WI38 (cell line): ENCODE results near the gene SLC25A28.
"Not testable (repeated sequence)": the region's sequence is repeated elsewhere in the genome, so short reads cannot be mapped to it uniquely, and the experiment has no call there.

Experiments
- H3K4me3 ChIP-seq: 2 replicates; pipeline ENCODE4 v1.5.1; 2011; ENCODE audit warnings: low read depth, mild to moderate bottlenecking, control low read depth, low read length
- TF ChIP-seq, protein P1 (sequence below): IDR thresholded peaks from 2 replicates; pipeline ENCODE4 v1.5.1; 2012; ENCODE audit warnings: low read depth, mild to moderate bottlenecking, control low read depth, low read length

SLC25A28 gene

DNA sequence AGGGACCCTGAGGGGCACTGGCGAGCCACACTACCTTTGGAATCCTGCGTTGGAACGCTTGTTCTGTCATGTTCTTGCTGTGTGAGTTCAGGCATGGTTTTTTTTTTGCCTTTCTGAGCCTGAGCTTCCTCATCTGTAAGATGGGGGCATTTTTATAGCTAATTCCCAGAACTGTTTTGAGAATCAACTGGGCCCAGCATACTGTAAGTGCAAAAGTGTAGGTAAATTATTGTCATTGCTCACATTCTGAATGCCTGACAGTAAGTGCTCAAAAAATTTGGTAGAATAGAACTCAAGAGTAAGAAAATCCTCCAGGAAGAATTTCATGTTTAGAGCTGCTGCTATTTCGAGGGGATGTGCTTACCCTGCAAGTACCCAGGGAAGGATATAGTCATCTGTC is 22.2 kb downstream of the SLC25A28 start:
- H3K4me3 ChIP-seq = no peak overlapping the region
- TF ChIP-seq, protein P1, sequence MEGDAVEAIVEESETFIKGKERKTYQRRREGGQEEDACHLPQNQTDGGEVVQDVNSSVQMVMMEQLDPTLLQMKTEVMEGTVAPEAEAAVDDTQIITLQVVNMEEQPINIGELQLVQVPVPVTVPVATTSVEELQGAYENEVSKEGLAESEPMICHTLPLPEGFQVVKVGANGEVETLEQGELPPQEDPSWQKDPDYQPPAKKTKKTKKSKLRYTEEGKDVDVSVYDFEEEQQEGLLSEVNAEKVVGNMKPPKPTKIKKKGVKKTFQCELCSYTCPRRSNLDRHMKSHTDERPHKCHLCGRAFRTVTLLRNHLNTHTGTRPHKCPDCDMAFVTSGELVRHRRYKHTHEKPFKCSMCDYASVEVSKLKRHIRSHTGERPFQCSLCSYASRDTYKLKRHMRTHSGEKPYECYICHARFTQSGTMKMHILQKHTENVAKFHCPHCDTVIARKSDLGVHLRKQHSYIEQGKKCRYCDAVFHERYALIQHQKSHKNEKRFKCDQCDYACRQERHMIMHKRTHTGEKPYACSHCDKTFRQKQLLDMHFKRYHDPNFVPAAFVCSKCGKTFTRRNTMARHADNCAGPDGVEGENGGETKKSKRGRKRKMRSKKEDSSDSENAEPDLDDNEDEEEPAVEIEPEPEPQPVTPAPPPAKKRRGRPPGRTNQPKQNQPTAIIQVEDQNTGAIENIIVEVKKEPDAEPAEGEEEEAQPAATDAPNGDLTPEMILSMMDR = no peak

DNA sequence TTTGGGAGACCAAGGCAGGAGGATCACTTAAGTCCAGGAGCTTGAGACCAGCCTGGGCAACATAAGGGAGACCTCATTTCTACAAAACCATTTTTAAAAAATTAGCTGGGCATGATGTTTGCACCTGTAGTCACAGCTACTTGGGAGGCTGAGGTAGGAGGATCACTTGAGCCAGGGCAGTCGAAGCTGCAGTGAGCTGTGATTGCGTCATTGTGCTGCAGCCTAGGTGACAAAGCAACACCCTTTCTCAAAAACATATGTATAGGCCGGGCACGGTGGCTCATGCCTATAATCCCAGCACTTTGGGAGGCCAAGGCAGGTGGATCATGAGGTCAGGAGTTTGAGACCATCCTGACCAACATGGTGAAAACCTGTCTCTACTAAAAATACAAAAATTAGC is 23.5 kb downstream of the SLC25A28 start:
- not testable (repeated sequence) for H3K4me3 ChIP-seq

DNA sequence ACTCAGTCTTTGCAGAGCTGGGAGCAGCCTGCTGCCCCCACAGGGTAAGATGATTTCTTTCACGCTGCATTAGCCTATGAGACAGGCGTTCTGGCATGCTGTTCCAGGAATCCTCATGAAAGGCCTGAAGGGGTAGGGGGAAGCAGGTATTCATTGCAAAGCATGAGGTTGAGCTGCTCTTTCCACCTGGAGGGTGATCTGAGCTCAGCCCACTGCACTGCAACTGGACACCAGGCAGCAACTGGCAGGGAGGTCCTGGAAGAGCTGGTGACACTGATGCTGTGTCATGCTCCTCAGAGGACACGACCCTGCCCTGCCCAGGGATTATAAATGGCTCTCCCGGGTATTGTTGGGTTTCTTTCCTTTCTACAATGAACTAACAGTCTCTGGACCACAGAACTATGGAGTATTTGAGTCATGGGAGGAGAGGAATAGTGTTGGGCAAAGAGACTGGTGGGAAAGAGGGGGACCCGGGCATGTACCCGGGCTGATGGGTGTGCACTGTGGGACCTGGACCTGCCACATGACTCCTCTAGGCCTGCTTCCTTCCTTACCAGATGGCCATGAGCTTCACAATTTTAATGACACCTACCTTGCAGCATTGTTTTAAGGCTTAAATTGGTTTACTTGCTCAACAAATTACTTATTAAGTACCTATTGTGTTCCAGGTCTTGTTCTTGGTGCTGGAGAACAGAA is 24.3 kb downstream of the SLC25A28 start:
- TF ChIP-seq, protein P1 = no peak
- H3K4me3 ChIP-seq = no peak overlapping the region

DNA sequence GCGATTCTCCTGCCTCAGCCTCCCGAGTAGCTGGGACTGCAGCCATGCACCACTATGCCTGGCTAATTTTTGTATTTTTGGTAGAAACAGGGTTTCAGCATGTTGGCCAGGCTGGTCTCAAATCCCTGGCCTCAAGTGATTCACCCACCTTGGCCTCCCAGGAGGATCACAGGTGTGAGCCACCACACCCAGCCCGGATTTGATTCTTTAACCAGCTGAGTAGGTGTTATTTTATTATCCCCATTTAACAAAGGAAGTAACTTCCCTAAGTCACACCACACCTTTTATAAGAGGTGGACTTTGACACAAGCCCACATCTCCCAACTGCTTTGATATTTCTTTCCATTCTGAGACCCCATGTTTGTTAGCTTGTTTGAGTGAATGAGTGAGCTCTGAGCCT is 25.0 kb downstream of the SLC25A28 start:
- no peak overlapping the region for H3K4me3 ChIP-seq
- TF ChIP-seq, protein P1 = no peak

DNA sequence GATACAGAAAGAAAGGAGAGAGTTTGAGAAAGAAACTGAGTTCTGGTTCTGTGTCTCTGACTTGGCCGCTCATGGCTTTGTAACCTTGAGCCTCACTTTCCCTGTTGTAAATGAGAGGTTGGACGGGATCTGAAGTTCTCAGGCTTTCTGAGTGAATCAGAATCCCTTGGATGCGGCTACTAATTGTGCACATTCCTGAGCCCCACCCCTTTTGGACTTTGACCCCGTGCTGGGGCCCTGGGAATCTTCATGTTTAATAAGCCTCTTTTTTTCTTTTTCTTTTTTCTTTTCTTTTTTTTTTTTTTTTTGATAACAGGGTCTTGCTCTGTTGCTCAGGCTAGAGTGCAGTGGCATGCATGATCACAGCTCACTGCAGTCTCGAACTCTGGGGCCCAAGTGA is 26.9 kb downstream of the SLC25A28 start:
- no peak overlapping the region for H3K4me3 ChIP-seq
- TF ChIP-seq, protein P1 = no peak

DNA sequence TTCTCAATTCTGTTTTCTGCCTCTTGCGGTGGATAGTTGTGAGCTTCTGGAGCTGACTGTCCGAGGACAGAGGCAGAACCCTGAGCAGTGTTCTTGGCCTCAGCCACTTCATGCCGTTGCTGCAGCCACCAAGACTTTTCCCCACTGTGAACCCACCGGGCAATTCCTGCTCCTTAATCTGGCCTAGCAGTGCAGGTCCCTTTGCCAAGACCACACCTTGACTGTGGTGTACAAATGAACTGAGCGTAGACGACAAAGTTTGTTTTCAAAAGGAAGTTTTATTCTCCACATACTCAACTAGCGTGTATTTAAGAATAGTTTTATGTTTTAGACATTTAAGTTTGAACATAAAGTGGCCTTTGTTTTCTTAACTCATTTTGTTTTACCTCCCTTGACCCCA is 29.4 kb downstream of the SLC25A28 start:
- H3K4me3 ChIP-seq = no peak overlapping the region
- TF ChIP-seq, protein P1 = no peak

DNA sequence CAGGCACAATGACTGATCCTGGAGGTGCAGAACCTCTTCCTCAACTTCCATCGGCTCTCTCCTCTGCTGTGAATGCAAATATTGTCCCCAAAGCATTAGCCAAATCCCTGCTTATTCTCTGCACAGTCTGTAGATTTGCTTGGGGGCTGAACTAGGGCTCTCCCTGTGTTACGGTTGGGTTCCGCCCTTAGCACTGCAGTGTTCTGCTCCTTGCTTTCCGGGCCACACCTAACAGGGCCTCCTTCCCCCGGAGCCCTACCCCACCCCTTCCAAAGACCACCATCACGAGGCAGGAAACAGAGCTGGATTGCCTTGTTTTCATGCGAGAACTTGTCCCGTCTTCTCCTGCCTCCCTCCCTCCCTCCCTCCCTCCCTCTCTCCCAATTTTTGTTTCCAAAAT is 36.6 kb downstream of the SLC25A28 start:
- TF ChIP-seq, protein P1 = no peak
- no peak overlapping the region for H3K4me3 ChIP-seq

DNA sequence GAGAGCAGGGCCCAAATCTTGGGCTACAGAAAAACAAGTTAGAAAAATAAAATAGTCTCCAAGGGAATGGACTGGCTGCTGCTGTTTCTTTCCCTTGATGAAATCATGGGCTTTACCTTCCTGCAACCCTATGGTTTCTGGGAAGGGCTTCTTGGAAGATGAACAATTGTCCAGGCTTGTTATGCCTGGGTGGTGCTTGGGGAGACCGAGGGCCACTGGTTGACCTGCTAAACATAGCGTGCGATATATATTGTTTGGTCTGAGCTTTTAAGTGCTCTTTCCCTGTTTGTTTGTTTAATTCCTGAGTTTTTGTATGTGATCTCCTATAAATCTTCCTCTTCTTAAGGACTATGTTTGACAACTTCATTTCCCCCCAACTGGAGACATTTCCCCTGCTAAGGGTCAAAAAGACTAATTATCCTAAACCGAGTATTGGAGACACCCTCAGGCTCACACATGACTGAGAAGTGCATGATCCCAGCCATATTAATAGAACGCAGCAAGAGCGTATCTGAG is 37.9 kb downstream of the SLC25A28 start:
- TF ChIP-seq, protein P1 = no peak
- H3K4me3 ChIP-seq = no peak overlapping the region
